ENCODE results near the gene EFHB.

DNA sequence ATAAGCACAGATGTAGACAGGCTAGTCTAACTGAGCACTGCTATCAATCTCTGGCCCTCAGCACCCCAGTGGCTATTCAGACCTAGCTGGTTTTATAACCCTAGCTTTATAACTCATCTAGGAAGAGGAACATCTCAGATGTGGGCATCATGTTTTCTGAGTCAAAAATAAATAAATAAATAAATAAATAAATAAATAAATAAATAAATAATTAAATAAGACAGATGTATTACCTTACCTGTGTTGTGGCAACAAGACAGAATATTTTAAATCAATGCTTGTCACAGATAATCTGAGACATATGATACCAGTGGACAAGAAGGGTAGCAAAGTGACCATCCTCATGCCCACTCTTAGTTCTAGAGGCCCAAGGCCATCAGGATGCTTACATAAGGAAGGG lies 52.2 kb downstream of the EFHB start:
- TF ChIP-seq, protein P1, sequence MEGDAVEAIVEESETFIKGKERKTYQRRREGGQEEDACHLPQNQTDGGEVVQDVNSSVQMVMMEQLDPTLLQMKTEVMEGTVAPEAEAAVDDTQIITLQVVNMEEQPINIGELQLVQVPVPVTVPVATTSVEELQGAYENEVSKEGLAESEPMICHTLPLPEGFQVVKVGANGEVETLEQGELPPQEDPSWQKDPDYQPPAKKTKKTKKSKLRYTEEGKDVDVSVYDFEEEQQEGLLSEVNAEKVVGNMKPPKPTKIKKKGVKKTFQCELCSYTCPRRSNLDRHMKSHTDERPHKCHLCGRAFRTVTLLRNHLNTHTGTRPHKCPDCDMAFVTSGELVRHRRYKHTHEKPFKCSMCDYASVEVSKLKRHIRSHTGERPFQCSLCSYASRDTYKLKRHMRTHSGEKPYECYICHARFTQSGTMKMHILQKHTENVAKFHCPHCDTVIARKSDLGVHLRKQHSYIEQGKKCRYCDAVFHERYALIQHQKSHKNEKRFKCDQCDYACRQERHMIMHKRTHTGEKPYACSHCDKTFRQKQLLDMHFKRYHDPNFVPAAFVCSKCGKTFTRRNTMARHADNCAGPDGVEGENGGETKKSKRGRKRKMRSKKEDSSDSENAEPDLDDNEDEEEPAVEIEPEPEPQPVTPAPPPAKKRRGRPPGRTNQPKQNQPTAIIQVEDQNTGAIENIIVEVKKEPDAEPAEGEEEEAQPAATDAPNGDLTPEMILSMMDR (IDR thresholded peaks at IDR 0.05) = no peak
- no peak for TF ChIP-seq ZFX (IDR thresholded peaks at IDR 0.05; ENCODE audit: borderline replicate concordance)

Data from 22Rv1 (cell line).